Sigmoid colon (tissue), 3 donors: ENCODE results near the gene GLS.

Experiments
- POLR2A ChIP-seq, 2 donors: fragments of 450-650 bp; IDR thresholded peaks; one replicate each; pipeline ENCODE4 v1.6.1; 2016; ENCODE audit warnings: antibody characterized with exemption in 2 of 2, mild to moderate bottlenecking in 2 of 2, moderate library complexity in 2 of 2
- TF ChIP-seq, protein P1 (sequence below), 4 experiments: fragments of 450-650 bp in 3 of 4; fragments of 200-600 bp in 1 of 4; IDR thresholded peaks; one replicate each; pipeline ENCODE4 v1.5.1; 2016 to 2019; ENCODE audit warnings: antibody characterized with exemption in 4 of 4, mild to moderate bottlenecking in 3 of 4, moderate library complexity in 2 of 4

DNA sequence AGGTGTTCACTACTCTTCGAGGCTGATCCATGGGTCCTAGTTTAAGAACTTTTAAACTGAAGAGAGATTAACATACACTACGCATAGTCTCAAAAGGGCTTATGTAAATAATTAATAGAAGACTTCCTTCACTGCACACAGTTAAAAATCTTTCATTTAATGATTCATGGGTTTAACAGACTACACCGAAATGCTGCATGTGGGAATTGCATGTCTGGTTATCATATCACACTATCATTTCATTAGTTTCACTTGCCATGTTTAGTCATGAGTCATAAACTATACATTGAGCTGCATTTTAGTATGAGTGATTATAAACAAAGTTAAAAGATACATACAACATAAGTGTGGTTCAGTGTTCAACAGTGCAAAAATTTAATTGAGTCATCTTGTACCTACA lies 31.2 kb downstream of the GLS start:
- TF ChIP-seq, protein P1, sequence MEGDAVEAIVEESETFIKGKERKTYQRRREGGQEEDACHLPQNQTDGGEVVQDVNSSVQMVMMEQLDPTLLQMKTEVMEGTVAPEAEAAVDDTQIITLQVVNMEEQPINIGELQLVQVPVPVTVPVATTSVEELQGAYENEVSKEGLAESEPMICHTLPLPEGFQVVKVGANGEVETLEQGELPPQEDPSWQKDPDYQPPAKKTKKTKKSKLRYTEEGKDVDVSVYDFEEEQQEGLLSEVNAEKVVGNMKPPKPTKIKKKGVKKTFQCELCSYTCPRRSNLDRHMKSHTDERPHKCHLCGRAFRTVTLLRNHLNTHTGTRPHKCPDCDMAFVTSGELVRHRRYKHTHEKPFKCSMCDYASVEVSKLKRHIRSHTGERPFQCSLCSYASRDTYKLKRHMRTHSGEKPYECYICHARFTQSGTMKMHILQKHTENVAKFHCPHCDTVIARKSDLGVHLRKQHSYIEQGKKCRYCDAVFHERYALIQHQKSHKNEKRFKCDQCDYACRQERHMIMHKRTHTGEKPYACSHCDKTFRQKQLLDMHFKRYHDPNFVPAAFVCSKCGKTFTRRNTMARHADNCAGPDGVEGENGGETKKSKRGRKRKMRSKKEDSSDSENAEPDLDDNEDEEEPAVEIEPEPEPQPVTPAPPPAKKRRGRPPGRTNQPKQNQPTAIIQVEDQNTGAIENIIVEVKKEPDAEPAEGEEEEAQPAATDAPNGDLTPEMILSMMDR (IDR thresholded peaks at IDR 0.05) = no peak
- no peak for TF ChIP-seq POLR2A (IDR thresholded peaks at IDR 0.05)
